Adipocyte (in vitro differentiated cells): Measurements from ENCODE around the gene LRRC43.
"Not testable (repeated sequence)": the region's sequence is repeated elsewhere in the genome, so short reads cannot be mapped to it uniquely, and the experiment has no call there.

Experiments
- DNase-seq: peaks from one replicate; pipeline ENCODE4 v3.0.0-alpha.2; 2015; ENCODE audit warnings: low read depth
- H3K27me3 ChIP-seq: replicated peaks from 2 replicates; pipeline ENCODE4 v1.7.0; 2013; ENCODE audit warnings: mild to moderate bottlenecking, low read length, moderate library complexity; ENCODE audit not compliant: control insufficient read depth, insufficient read depth
- H3K36me3 ChIP-seq: 2 replicates; pipeline ENCODE4 v1.7.0; 2013; ENCODE audit warnings: low read length, mild to moderate bottlenecking, moderate library complexity; ENCODE audit not compliant: control insufficient read depth, insufficient read depth, severe bottlenecking
- H3K4me1 ChIP-seq: 2 replicates; pipeline ENCODE4 v1.7.0; 2013; ENCODE audit warnings: mild to moderate bottlenecking, low read length, moderate library complexity; ENCODE audit not compliant: control insufficient read depth, insufficient read depth
- H3K4me3 ChIP-seq: 2 replicates; pipeline ENCODE4 v1.7.0; 2013; ENCODE audit warnings: mild to moderate bottlenecking, low read length, moderate library complexity
- H3K9ac ChIP-seq: 2 replicates; pipeline ENCODE4 v1.7.0; 2013; ENCODE audit warnings: mild to moderate bottlenecking, low read length, moderate library complexity
- H3K9me3 ChIP-seq: 2 replicates; pipeline ENCODE4 v1.7.0; 2013; ENCODE audit warnings: mild to moderate bottlenecking, low read length, moderate library complexity; ENCODE audit not compliant: control insufficient read depth

Gene LRRC43

GRCh38 chr12:122159882-122160281 is 23.0 kb upstream of the LRRC43 start:
- Histone ChIP-seq H3K9me3 (no peaks in the 10 kb centered on the region), H3K9ac (no peak overlapping the region), H3K4me1 (no peaks in the 10 kb centered on the region), H3K27me3 (no peaks in the 10 kb centered on the region), H3K4me3 (no peak overlapping the region), H3K36me3 (no peaks in the 10 kb centered on the region)
- DNase-seq: no peak

- no peaks in the 10 kb centered on the region for H3K36me3 ChIP-seq
- H3K9ac ChIP-seq: no peak overlapping the region
- no peaks in the 10 kb centered on the region for H3K4me1 ChIP-seq
- no peak overlapping the region for H3K4me3 ChIP-seq
- H3K27me3 ChIP-seq: no peaks in the 10 kb centered on the region
- DNase-seq: no peak
- no peaks in the 10 kb centered on the region for H3K9me3 ChIP-seq
Measured at GRCh38 chr12:122160761-122161160, 22.2 kb upstream of the LRRC43 start.

- Histone ChIP-seq H3K4me1 (no peaks in the 10 kb centered on the region), H3K4me3 (no peak overlapping the region)
Measured at GRCh38 chr12:122161682-122162081, 21.2 kb upstream of the LRRC43 start.

GRCh38 chr12:122162976-122163375 is 19.9 kb upstream of the LRRC43 start:
- DNase-seq: no peak
- Histone ChIP-seq H3K4me3 (no peak overlapping the region), H3K4me1 (no peaks in the 10 kb centered on the region), H3K27me3 (no peaks in the 10 kb centered on the region), H3K9me3 (no peaks in the 10 kb centered on the region), H3K9ac (no peak overlapping the region), H3K36me3 (no peaks in the 10 kb centered on the region)

More at GRCh38 chr12:122161682-122162081, 21.2 kb upstream of the LRRC43 start:
- H3K9ac ChIP-seq: no peak overlapping the region
- no peaks in the 10 kb centered on the region for H3K9me3 ChIP-seq
- no peak for DNase-seq
- H3K27me3 ChIP-seq: no peaks in the 10 kb centered on the region
- H3K36me3 ChIP-seq: no peaks in the 10 kb centered on the region

GRCh38 chr12:122166422-122167349 is 16.2 kb upstream of the LRRC43 start:
- no peak overlapping the region for H3K4me3 ChIP-seq
- no peaks in the 10 kb centered on the region for H3K36me3 ChIP-seq
- DNase-seq: no peak
- no peaks in the 10 kb centered on the region for H3K4me1 ChIP-seq
- no peaks in the 10 kb centered on the region for H3K9me3 ChIP-seq
- H3K9ac ChIP-seq: no peak overlapping the region
- peaks cover 7% of the 10 kb centered on the region for H3K27me3 ChIP-seq

GRCh38 chr12:122167356-122167925 is 15.5 kb upstream of the LRRC43 start:
- Histone ChIP-seq H3K4me1 (no peaks in the 10 kb centered on the region), H3K9ac (no peak overlapping the region)
- no peak for DNase-seq

GRCh38 chr12:122168492-122168891 is 14.4 kb upstream of the LRRC43 start:
- no peaks in the 10 kb centered on the region for H3K36me3 ChIP-seq
- peaks cover 7% of the 10 kb centered on the region for H3K27me3 ChIP-seq
- H3K9ac ChIP-seq: no peak overlapping the region
- H3K4me1 ChIP-seq: no peaks in the 10 kb centered on the region
- no peak for DNase-seq
- no peaks in the 10 kb centered on the region for H3K9me3 ChIP-seq
- no peak overlapping the region for H3K4me3 ChIP-seq

More at GRCh38 chr12:122167356-122167925, 15.5 kb upstream of the LRRC43 start:
- no peaks in the 10 kb centered on the region for H3K9me3 ChIP-seq
- H3K27me3 ChIP-seq: peaks cover 7% of the 10 kb centered on the region
- H3K4me3 ChIP-seq: no peak overlapping the region
- H3K36me3 ChIP-seq: no peaks in the 10 kb centered on the region

GRCh38 chr12:122171399-122171798 is 11.5 kb upstream of the LRRC43 start:
- no peak overlapping the region for H3K9ac ChIP-seq
- no peak for DNase-seq
- no peaks in the 10 kb centered on the region for H3K36me3 ChIP-seq
- no peaks in the 10 kb centered on the region for H3K9me3 ChIP-seq
- no peak overlapping the region for H3K4me3 ChIP-seq
- H3K4me1 ChIP-seq: no peaks in the 10 kb centered on the region
- peaks cover 13% of the 10 kb centered on the region for H3K27me3 ChIP-seq

GRCh38 chr12:122172262-122172939 is 10.5 kb upstream of the LRRC43 start:
- no peak for DNase-seq
- Histone ChIP-seq H3K4me1 (no peaks in the 10 kb centered on the region), H3K4me3 (no peak overlapping the region), H3K9ac (no peak overlapping the region), H3K27me3 (peaks cover 13% of the 10 kb centered on the region), H3K36me3 (no peaks in the 10 kb centered on the region), H3K9me3 (no peaks in the 10 kb centered on the region)

GRCh38 chr12:122174155-122174845 is 8.6 kb upstream of the LRRC43 start, which contains the start of gene IL31:
IL31 (minus strand) TSS chr12:122174221; CDS start chr12:122174172, 49 bp downstream.
- Histone ChIP-seq H3K4me3 (no peak within 1 kb of the TSS), H3K9ac (no peak within 1 kb of the TSS), H3K4me1 (no peaks in the 10 kb centered on the region), H3K36me3 (no peaks in the 10 kb centered on the region), H3K27me3 (peaks cover 9% of the 10 kb centered on the region), H3K9me3 (no peaks in the 10 kb centered on the region)
- DNase-seq: no peak

- not testable (repeated sequence) for DNase-seq, H3K36me3 ChIP-seq, H3K9ac ChIP-seq, H3K4me1 ChIP-seq, H3K27me3 ChIP-seq, H3K4me3 ChIP-seq, H3K9me3 ChIP-seq
Measured at GRCh38 chr12:122176473-122176872, 6.5 kb upstream of the LRRC43 start.
